ENCODE data around the gene PBX3.

Gene PBX3

DNA sequence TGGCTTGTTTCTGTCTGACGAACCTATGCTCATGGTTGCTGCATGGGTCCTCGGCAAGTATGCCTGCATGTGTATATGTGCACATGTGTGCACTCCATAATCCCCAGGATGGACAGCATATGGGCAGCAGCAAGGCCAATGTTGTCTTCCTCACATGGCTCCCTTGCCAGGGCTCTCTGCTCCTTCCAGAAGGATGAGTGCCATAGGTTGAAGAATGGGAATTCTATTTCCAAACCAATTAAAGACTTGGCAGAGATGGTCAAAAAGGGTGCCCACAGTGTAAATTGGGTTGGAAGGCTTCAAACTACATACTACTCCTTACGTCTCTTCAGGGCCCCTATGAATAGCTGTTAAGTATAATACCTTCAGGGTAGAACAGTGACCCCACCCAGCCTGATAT is 212.1 kb downstream of the PBX3 start:
- no peak for DNase-seq

DNA sequence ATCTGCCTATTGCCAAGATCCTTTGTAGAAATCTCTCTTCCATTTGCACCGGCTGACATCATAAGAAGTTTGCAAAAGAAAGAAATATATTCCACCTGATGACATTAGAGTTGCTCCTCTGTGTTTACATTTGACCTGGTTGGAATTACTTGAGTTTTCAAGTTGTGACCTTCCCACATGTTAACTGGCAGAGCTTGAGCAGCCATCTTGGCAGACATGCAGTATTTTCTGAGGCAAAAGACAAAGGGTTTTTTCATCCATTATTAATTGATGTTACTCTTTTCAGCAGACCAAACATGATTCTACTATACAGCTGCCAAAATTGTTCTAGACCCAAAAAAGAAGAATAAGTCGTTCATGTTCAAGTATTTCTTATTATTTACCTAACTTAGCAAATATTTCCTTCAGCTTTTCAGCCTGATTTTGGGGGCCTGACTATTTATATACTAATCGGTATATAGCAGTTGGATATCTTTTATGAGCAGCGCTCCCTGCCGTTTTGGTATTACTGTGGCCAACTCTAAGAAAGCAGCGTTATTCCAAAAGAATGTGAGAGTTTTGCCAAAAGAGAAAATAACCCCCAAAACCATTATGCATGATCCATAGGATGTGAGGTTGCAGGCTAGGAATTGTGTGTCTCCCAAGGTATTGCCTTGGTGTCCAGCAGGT is 212.9 kb downstream of the PBX3 start:
- no peak for DNase-seq

DNA sequence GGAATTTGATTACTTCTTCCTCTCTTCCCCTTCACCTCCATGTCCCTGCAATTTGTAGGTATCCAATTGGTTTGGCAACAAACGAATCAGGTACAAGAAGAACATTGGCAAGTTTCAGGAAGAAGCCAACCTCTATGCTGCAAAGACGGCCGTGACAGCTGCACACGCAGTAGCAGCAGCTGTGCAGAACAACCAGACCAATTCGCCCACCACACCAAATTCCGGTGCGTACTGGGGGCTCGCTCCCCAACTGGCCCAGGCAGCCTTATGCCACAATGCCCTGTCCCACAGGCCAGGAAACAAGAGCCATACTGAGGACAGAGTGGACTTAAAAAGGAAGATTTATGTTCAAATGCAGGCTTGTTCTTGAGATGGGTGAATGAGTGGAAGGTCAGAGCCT is 213.5 kb downstream of the PBX3 start:
- no peak for DNase-seq

DNA sequence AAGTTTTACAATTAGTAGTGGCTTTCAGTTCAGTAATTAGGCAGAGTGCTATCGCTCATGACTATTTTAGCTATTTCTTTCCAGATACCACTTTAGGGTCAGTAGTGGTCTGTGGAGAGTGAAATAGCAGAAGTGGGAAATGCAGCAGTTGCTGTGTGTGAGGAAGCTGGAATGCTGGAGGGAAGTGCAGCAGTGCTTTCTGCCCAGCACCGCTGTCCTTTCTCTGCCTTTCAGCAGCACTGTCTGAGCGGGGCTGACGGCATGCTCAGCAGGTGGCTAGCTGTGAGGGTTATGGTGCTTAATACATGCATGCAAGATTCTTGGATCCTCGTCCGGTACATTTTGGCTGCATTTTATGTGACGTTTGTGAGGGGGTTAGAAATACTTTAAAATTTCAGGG is 213.9 kb downstream of the PBX3 start:
- no peak for DNase-seq

DNA sequence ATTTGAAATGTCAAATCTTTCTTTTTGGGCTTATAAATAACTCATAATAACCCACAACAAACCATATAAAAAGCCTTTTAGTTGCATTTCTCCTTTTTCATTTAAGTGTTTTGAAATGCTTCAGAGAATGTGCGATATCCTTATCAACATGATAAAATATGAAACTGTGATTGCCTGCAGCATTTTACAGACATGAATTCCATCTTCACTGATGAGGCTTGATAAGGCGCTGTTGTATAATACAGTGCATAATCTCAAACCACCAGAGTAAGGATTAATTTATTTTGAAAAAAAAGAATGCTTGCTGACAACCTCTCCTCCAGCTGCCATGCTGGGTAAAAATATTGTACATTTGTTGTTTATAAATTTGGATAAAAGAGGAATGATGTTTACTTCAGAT is 216.8 kb downstream of the PBX3 start:
- no peak for DNase-seq

DNA sequence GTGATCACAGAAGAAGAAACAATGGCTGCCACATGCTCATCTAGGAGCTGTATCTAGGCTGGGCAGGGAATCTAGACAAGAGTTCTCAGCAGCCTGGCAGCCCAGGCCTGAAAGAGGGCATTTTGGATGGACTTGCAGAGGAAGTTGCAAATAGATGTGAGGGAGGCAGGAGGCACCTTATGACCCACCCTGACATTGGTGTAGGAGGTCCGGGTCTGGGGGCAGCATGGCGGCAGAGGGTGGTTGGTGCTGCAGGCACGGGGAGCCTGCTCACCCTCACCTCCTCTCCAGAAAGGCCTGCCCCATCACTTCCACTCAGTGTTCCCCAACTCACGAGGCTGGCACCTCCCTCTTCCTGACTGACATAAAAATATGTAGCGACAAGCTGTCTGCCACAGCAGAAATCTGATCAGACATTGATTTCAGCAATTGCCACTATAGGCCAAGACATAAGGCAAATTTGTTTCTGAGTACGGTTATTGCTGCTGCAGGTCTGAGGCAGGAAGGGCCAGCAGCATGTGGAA is 217.6 kb downstream of the PBX3 start:
- no peak for DNase-seq

DNA sequence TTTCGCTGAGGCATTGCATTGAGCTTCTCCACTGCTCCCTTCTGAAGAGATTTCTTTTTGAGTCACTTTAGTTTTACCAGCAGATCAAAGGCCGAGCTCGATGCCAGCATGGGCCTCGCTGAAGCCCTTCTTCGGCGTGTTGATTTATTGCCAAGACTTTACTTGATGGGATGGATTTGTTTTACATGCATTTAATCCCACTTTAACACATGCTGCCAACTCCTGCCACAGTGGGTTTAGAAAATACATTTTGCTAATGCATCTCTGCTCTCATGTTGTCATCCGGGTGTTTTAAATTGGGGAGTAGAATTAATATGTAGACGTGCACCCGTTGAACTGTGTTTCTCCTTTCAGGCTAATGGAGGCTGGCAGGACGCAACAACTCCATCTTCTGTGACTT is 218.3 kb downstream of the PBX3 start:
- no peak for DNase-seq

DNA sequence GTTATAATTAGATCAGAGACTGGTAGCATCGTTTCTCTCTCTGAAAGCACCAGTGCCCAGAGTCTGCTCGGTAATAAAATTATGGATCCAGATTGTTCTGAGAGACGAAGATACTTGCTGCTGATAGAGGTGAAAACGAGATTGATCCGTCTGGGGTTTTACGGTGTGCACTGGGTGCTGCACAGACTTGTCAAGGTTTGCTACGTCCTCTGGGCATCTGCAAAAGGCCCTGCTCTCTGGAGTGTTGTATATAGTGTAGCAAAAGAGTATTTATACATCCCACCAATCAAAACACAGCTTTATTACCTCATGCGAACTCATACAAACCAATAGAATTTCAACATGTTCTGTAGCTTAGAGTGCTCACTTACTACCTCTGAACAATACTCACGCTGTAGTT is 219.3 kb downstream of the PBX3 start:
- DNase-seq, result no peak

DNA sequence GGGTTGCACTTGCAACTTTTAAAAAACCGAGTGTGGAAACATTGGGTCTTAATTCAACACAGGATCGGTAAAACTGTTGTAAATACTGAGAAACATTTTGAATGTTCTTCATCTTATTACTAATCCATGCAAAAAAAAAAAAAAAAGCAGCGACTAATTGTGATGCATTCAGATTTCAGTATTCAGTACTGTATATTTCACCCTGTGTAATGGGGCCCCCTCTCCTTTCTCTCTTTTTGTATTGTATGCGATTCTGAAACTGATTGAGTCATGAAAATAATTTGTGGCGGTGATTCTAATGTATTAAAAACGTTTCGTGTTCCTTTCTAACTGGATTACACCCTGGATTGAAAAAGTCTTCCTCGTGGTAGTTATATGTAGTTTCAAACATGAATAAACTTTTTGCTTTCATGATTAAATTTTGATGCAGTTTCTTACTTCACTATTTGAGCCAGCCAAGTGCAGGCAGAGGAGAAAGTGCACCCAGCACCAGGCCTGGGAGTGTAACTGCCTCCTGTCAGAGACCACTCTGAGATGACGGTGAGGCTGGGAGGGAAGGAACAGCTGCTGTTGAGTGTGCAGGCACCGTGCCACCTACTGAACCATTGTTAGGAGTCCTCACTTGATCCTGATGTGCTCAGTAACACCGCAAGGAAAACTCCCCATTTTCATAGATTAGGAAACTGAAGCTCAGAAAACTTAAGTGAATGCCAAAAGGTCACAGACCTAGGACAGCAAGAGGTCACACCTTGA is 220.0 kb downstream of the PBX3 start:
- no peak for DNase-seq

DNA sequence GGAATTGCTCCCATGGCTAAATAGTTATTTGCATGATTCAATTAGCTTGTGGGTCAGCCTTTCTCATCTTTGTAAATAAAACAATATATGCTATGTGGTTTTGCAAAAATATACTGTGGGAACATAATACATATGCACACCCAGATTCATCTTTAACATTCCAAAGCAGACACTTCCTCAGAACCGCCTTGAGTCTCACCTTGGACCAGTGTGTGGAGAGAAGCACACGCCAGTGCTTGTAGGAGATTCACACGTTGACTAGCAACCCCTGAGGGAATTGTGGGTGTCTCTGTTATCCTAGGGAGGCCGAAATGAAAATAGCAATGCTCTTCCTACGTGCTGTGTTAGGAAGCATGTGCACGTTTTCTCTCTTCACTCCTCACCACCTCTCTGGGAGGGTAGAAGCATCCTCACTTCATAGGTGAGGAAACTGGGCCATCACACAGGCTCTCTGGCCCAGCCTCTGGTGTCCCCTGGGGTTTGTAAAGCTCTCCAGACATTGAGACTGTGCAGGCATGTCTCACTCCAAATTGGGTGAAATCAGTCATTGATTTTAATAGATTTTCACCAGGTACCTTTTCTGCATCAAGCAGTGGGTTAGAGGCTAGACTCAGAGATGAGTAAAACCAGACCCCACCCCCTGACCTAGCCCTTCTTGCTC is 221.7 kb downstream of the PBX3 start:
- DNase-seq, result no peak

DNA sequence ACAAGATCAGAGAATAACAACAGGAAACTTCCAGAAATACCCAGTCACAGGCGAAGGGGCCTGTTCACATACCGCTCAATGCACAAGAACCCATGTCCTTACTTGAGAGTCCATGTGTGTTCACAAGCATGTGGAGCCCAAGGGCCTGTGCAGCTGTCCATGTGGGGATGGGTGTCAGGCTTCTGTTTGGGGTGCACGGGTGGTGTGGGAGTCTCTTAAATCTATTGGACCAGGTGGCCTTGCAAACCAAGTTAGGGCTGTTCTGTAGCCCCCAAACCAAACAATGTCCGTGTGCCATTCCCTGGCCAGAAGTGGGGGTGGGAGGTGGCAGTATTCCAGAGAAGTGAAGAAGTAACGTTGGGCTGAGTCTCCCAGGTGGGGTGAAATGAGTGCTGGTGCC is 222.3 kb downstream of the PBX3 start:
- no peak for DNase-seq

DNA sequence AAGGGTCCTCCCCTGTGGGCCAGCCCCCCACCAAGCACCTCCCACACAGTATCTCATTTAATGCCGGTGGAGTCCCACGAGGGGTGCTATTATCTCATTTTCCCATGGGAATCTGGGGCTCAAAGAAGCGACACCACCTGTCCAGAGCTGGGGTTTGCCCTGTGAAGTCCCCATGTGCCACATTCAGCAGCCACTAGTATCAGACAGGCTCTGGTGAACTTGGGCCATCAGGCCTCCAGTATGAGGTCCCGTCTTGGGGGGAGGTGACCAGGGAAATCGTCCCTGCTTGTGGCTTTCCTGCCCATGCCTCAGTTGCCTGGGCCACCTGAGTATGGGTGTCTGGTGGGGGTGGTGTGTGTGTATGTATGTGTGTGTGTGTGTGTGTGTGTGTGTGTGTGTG is 222.7 kb downstream of the PBX3 start:
- no peak for DNase-seq

DNA sequence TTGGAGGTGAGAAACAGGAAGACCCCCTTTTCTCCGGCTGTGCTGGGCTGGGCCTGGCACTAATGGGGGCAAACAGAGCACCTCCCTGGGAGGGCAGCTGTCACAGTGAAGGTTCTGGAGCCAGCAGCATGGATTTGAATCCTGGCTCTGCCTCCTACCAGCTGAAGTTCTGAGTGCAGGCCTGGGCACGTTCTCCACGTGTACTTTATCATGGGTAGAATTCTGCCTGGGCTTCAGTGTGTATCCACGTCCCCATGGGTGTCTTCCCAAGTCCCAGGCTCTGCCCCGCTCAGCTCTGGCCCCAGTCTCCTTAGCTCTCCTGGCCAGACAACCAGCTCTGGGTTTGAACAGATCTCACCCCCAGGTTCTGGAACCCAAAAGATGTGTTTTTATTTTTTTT is 223.2 kb downstream of the PBX3 start:
- no peak for DNase-seq

DNA sequence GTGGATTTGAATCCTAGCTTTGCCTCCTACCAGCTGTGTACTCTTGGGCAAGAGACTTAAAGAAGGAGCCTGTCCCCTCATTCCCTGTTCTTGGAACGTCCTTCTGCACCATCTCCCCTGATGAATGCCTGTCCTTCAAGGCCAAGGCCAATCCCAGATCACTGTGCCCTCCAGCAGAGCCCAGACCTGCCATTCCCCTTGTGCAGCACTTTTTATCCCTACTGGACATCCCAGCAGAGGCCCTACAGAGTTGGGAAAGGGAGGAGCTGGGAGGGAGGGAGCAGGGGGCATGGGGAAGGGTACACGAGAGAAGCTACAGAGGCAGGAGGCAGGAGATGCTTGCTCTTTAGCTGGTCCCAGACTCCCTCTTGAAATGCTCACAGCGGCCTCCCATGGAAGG is 223.9 kb downstream of the PBX3 start:
- DNase-seq, result no peak

DNA sequence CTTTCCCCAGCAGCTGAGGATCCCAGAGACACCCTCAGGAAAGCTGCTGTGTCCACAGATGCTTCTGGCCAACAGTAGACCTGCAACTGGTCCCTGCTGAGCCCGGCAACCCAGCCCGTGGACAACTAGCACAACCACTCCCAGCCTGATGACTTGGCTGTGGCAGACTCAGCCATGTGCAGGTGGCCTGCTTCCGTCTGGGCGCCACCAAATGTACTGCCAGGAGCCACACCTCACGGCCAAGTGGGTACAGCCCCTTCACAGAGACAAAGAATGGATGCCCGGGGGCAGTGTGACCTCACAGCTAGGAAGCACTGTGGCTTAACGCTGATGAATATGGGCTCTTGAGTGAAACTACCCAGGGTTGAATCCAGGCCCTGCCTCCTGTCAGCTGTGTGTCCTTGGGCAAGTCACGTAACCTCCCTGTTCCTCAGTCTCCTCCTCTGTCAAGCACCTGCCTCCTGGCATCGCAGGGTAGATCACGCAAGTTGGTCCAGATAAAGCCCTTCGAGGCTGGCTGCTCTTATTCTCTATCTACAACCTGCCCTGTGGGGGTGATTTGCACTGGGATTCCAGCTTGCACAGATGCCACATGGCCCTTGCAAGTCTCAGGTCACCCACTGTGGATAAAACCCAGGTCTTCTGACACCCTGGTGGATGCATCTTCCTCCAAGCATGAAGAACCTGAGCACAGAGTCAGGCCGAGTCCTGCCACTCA is 225.0 kb downstream of the PBX3 start:
- no peak for DNase-seq

DNA sequence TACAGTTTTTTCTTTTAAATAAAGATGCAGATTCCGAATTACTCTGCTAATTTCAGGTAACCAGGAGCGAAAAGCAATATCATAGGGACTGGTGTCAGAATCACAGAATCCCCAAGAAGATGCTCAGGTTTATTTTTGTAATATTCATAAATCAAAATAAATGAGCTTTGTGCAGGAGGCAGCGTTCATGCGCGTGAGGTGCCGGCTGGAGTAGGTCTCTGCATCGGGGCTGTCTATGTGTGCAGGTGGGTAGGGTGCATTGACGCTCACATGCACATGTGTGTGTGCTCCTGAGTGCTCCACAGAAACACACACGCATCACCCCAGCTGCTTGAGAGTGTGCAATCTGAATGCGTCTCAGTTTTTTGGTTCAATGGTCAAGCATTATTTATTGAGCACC is 226.4 kb downstream of the PBX3 start:
- no peak for DNase-seq

DNA sequence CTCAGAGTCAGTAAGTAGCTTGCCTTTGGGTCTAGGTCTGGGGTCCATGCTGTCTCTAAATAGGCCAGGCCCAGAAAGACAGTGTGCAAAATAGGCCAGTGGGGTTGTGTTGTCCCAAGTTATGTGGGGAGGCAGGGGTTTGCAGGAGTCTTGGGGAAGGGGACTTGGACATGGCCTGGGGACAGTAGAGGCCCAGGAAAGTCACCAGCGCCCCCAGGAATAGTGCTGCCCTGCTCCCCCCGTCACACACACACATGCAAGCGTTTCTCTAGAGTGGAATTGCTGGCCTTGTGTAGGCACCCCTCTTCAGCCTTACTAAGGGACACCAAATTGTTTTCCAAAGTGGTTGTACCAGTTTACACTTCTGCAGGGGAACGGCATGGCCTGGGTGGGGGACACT is 227.5 kb downstream of the PBX3 start:
- no peak for DNase-seq

DNA sequence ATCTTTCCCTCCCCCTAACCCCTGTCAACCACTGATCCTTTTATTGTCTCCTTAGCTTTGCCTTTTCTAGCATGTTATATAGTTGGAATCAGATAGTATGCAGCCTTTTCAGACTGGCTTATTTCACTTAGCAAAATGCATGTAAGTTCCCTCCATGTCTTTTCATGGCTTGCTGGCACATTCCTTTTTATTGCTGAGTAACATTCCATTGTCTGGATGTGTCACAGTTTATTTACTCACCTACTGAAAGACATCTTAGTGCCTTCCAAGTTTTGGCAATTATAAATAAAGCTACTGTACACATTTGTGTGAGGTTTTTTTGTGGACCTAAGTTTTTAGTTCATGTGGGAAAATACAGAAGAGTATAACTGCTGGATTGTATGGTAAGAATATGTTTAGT is 230.1 kb downstream of the PBX3 start:
- DNase-seq, result no peak

DNA sequence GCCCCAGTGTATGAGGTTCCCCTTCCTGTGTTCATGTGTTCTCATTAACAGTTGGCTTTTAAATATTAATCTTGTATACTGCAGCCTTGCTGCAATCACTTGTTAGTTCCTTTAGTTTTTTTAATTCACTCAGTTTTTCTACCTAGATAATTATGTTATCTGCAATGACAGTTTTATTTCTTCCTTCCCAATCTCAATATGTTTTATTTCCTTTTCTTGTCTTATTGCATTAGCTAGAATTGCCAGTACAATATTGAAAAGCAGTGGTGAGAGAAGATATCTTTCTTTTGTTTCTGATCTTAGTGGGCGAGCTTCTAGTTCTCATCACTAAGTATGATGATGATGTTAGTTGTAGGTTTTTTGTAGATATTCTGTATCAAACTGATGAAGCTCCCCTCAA is 232.2 kb downstream of the PBX3 start:
- no peak for DNase-seq

DNA sequence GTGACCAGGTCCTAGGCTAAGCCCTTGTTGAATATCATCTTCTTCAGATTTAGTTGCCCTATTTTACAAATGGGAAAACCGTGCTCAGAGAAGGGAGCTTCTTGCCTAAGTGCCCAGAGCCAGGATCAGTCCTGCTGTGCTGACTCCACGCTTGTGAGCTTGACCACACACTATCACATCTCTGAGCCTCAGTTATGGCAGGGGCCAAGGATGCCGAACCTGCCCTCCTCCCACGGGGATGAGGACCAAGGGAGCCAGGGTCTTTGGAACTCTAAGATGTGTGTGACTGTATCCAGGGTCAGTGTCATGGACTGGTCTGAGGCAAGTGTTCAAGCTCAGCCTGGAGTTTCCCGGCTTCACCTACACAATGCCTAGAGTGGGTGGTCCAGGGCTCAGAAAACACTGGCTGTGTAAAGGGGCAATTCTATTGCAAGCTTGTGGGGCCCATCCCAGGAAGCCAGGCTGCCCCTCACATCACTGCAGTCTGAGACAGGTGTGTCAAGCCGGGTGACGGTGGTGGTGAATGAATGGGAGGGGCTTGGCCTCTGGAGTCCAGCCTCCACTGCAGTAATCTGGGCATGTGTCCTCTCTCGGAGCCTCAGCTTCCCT is 235.7 kb downstream of the PBX3 start:
- DNase-seq, result no peak

DNA sequence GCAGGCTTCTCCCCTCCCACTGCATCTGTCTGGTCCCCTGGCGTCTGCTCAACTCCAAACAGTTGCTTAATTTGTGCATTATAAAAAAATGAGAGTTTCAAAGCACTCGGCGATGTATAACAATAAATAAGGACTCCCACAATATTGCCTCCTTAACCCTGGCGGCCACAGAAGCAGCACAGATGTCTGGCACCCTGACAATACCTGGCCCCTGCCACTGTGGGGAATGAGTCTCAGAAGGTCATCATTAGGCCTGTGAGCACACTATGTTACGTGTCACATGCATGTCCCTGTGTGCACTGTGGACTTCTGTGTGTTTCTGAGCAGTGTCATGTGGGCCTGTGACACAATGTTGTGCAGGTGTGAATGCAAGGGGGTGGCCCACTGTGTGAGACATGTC is 236.5 kb downstream of the PBX3 start:
- no peak for DNase-seq

DNA sequence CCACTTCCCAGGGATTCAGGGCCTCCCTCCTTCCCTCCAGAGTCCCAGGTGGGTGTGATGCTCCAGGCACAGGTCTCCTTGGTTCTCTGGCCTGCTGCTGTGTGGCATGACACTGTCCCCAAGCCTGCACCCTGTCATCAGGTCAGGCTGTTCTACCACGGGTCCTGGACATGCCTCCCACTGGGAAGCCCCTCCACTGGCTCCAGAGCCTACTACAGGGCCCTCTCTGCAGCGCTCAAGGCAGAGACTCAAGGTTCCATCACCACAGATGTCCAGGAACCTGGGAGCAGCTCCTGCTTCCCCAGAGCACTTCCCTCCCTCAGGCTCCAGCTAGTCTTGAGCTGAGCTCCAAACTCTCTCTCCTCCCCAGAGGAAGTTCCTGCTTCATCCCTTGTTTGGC is 237.3 kb downstream of the PBX3 start:
- DNase-seq, result no peak
